GM21423 (cell line): Measurements from ENCODE around the gene ALG14.
"Not testable (repeated sequence)": the region's sequence is repeated elsewhere in the genome, so short reads cannot be mapped to it uniquely, and the experiment has no call there.

ENCODE experiments used
- ATAC-seq: cut with Tn5 transposase; IDR thresholded peaks from one replicate; pipeline ENCODE4 v1.9.1; 2021; ENCODE audit warnings: mild to moderate bottlenecking, moderate library complexity; ENCODE audit not compliant: unreplicated experiment

Gene ALG14

DNA sequence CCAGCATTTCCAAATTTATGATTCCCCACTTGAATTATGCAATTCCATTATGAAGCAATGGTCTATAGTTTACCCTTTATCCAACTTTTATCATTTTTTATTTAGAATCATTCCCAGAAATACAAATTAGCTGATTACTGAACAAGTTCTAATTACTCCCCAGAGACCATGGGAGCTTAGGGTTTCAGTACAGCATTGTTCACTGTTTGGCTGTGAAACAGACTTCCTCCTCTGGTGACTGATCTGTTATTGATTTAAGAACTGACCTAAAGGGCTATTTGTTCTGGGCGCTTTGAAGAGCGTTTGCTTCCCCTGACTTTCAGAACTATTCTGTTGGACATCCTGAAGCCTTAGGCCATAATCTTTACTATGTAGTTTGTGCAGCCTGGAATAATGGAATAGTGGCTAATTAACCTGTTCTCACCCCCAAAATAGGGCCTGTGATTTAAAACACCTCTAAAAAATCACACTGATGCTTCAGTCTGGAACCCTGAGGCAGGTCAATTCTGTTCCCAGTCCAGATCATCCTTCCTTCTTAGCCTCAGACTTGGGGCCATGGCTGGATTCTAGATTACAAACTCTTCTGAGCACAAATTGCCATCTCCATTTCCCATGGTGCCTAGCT lies 58.7 kb downstream of the ALG14 start:
- no peak for ATAC-seq

DNA sequence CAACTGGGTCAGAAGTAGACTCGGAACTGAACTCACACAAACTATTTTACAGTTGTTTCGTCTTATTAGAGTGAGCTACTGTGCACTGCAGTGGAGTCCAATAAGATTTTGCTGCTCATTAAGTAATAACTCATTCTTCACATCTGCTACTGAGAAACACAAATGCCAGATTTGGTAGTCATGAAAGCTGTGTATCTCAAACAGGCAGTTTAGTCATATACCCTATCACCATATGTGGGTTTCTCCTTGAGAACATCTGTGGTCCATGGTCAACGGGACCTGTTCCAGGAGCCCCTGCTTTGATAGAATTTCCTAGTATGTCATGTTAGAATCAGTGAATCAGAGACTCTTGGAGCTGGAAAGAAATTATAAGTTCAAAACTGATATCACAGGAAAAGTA lies 60.4 kb downstream of the ALG14 start:
- ATAC-seq: no peak

GRCh38 chr1:95010158-95010557 lies 62.6 kb downstream of the ALG14 start:
- no peak for ATAC-seq

DNA sequence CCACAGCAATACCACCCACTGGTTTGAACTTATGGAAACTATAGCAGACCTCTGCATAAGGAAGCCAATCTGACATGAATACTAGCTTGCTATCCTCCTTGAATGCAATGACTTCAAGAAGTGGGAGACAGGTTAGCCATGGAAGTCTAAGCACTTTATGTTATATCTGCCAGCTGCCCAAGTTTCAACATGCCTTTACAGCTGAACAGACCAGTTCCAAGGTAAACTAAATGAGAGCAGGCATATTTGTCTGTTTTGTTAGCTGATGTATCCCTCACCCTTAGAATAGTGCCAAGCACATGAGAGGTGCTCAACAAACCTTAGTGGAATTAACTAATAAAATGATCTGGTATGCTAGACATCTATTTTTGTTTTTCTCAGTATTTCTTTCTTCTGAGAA lies 65.1 kb downstream of the ALG14 start:
- no peak for ATAC-seq

DNA sequence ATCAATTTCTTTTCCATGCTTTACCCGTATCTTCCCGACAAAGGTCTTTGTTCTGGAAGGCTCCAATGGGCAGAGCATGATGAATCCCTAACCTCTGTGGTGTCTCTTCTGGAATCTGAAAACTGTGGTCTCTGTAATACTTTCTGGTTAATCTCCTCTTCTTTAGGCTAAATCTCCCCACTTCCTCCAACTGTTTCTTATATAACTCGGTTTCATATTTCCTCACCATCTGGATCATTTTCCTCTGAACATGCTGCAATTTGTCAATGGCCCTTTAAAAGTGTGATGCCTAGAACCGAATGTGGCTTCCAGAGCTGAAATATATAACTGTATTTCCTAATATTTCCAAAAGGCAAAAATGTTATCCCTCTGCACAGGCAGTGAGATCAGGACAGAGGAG lies 66.1 kb downstream of the ALG14 start:
- no peak for ATAC-seq

DNA sequence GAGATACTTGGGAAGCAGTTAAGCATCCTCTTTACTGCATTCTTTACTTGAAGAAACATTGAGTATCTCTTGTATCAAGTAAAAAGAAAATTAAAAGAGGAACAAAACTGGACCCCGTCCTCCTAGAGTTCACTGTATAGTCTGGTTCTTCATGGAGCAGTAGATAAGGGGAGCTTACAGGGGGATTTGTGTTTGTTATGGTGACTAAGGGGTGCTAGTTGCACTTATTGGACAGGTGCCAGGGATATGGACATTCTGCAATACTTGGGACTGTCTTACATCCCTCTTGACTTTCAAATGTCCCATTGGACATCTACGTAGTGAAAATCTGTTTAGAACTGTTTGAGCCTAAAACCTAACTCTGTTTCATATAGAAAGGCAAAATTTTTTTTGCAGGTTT lies 67.2 kb downstream of the ALG14 start:
- ATAC-seq: no peak

- no peak for ATAC-seq
Measured at GRCh38 chr1:95004013-95004412, 68.7 kb downstream of the ALG14 start.

GRCh38 chr1:95003433-95003738 lies 69.4 kb downstream of the ALG14 start:
- ATAC-seq: no peak

DNA sequence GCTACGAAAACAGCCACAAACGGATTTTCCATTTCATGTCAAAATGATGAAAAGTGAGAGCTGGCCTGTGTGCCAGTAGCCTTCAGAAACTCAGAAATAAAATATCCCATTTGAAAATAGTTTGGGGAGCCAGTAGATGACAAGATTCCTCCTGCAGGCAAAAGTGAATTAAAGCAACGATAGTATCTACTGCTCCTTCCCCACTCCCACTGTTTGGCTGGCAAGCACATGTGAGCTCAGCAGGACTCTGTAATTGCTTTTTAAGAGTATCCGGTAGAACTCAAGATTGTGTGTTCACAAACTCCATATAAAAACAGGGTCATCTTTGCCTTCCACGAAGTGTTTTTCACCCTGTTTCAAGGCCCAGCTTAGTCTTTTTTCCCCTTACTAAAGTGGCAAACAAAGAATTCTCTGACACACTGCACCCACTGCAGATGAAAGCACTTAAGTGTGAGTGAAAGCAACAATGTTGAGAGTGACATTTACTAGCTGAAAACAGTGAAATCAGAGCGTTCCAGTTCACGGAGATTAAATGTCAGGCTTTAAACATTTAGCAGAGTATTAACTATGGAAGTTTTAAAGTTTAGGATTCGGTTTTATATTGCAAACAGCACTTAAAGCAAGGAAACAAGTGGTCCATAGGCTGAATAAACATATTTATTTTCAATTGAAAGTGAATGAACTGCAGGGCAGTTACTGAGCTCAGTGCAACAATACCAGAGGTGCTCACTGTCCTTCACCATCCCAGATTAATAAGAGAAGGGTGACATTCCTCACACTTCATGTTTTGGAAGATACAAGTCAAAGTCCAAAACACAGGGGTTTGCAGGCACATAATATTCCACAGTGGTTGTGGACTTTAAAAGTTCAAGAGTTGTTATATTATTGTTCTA lies 70.0 kb downstream of the ALG14 start:
- no peak for ATAC-seq

GRCh38 chr1:95002164-95002539 lies 70.6 kb downstream of the ALG14 start:
- no peak for ATAC-seq

- ATAC-seq: no peak
Measured at GRCh38 chr1:94999456-95000131, 73.2 kb downstream of the ALG14 start.

DNA sequence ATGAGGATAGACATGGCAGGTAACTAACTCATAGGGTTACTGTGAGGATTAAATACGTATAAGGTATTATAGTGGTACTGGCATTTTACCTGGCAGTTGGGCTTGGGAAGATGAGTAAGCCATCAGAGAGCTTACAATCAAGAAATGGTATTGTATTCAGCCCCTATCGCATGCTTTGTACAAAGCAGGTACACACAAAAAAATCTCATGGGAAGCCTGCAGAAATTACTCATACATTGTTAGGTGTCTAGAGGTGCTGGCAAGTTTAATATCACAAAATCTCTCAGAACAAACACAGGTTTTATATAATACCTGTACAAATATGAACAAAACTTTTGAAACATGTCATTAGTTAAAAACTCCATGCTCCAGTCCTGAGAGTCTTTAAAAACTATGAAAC lies 74.0 kb downstream of the ALG14 start:
- no peak for ATAC-seq

DNA sequence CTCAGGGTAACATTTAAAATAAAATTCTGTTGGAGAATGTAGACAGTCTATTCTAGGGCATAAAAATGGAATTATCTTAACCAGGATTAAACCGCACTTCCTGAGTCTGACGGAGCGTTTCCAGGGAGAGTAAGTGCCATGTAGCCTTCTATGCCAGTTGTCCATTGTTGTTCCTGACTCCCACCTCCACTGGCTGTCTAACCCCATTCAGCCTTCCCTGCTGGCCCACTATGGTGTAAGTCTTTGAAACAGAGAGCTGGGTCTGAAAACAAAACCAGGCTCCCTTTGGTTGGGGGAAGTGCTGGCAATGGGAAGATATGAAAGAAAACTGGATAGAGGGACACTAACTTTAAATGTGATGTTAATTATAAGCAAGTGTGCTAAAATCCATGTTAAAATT lies 74.6 kb downstream of the ALG14 start:
- ATAC-seq: no peak

- ATAC-seq: not testable (repeated sequence)
Measured at GRCh38 chr1:94995536-94995935, 77.2 kb downstream of the ALG14 start.

GRCh38 chr1:94994805-94995204 lies 77.9 kb downstream of the ALG14 start:
- no peak for ATAC-seq

DNA sequence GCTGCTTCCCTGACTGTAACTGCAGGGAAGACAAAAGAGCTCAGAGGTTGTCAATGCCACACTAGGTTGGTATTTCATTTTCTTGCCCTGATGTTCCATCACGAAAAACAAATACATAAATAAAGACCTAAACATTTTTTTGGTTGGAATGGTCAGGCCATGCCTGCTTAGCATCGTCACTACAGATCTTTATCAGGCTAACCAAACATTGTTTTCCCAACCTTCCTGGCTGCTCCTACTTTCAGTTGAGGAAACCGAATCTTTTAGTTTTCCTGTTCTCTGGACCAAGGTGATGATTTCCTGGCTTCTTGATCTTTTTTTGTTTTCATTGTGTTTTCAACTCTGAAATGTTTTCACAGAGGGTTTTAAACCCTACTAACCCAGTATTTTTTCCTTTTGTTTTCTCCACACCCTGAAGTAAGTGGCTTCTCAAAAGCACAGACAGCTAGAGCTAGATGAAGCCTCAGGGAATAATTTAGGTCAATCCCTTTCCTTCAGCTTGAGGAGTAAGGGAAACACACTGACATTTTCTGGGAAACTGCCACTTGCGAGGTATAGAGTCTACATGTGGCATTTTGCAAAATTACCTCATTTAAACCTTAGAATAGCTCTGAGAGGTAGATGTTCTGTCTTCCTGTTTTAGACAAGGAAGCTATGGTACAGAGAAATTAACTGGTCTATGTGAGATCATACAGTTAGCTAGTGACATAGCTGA lies 78.7 kb downstream of the ALG14 start:
- no peak for ATAC-seq

DNA sequence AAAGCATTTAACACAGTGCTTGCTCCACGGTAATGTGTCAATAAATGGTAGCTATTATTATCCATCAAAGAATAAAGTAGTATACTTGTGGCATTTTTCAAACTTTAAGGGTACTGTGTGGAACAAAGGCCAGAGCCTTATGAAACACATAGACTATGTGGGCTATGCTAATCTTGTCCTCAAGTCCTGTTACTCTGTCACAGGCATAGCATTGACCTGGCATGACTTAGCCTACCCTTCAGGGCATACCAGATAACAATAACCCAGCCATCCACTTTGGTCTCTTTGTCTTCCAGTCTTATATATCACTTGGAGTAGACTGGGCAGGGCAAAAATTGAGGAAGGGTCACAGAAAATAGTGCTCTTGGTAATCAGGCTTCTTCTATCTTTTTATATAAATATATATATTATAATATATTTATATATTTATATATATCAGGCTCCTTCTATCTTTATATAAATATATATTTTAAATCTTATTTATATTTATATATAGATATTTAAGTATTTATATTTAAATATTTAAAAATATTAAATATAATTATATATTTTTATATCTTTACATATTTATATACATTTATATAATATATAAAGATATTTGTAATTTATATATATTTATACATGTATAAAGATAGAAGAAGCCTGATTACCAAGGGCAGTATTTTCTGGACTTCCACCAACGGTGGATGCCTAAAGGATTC lies 79.7 kb downstream of the ALG14 start:
- ATAC-seq: no peak

DNA sequence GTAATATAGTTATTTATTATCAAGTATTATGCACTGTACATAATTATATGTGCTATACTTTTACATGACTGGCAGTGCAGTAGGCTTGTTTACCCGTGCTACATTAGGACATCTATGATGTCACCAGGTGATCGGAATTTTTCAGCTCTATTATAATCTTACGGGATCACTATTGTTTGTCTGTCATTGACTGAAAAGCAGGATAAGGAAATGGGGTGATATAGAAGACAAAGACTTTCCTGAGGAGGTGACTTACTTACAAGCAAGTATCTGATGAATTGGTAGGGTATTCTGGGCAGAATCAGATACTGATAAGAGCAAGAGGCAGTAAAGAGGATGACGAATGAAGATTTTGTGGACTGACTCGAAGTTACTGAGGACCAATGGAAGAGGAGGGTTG lies 80.6 kb downstream of the ALG14 start:
- no peak for ATAC-seq

- no peak for ATAC-seq
Measured at GRCh38 chr1:94989911-94990473, 82.8 kb downstream of the ALG14 start.

DNA sequence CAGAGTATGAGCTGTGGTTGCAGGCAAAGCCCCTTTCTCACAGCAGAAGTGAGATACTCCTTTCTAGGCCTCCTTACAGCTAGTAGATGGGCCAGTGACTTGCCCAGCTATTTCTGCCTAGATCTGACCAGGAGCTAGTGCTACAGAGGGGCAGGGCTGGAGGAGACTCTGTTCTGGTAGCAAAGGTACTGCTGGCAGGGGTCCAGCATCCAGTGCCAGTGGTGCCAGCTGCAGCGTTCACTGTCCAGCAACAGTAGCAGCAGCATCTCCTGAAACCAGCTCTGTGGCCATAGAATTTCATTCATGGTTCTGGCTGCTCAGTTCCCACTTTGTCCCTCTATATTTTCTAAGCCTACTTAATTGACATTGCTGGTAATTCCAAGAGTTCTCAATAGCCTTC lies 83.4 kb downstream of the ALG14 start:
- ATAC-seq: no peak

DNA sequence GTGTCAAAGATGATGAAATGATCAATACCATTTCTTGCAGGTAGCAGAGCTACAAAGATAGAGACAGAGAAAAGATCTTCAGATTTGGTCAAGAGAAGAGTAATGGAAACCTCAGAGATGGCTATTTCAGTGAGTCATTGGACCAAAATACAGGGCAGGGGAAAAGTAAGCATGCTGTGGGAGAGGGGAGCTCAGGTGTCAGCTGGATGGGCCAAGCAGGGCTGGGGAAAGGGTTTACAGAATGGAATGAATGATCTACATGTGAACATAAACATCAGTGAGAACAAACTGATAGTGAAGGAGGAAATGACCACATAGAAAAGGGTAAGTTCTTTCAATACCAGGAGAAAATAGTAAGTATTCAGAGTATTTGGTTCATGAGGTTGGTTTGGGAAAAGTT lies 84.4 kb downstream of the ALG14 start:
- ATAC-seq: no peak
